HG03039 (cell line): ENCODE data around the gene PDIA2.
"Not testable (repeated sequence)": the region's sequence is repeated elsewhere in the genome, so short reads cannot be mapped to it uniquely, and the experiment has no call there.

Source experiments
- ATAC-seq: cut with Tn5 transposase; IDR thresholded peaks from one replicate; pipeline ENCODE4 v1.9.1; 2021; ENCODE audit warnings: mild to moderate bottlenecking, moderate library complexity; ENCODE audit not compliant: unreplicated experiment

Gene PDIA2

DNA sequence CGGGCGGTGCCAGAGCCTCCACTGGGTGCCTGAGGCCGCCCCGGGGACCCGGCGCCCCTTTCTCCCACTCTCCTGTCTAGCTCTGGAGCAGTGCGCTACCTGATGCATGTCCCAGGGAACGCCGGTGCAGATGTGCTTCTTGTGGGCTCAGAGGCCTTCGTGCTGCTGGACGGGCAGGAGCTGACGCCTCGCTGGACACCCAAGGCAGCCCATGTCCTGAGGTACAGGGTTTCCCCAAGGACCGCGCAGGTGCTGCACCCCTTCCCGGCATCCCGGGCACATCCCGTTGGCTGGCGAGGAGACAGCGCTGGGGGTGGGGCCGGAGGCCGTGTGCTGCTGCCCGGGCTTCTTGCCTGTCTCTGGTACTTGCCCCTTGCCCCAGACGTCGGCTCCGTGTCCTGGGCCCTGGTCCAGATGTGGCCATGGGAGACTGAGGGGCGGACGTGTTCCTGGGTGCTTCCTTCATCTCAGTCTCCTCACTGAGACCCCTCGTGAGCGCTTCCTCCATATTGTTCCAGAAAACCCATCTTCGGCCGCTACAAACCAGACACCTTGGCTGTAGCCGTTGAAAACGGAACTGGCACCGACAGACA is 19.7 kb upstream of the PDIA2 start:
- no peak for ATAC-seq

DNA sequence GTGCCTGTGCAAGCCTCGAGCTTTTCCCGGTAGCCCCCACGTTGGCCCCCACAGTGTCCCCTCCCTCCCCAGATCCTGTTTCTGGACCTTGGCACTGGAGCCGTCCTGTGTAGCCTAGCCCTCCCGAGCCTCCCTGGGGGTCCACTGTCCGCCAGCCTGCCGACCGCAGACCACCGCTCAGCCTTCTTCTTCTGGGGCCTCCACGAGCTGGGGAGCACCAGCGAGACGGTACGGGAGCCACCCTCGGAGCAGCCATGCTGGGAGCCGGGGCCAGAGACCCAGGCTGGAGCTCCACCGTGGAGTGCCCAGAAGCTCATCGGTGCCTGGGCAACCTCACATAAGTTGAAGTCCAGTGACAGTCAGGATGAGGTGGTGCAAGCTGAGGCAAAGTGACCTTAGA is 19.0 kb upstream of the PDIA2 start:
- ATAC-seq: no peak

DNA sequence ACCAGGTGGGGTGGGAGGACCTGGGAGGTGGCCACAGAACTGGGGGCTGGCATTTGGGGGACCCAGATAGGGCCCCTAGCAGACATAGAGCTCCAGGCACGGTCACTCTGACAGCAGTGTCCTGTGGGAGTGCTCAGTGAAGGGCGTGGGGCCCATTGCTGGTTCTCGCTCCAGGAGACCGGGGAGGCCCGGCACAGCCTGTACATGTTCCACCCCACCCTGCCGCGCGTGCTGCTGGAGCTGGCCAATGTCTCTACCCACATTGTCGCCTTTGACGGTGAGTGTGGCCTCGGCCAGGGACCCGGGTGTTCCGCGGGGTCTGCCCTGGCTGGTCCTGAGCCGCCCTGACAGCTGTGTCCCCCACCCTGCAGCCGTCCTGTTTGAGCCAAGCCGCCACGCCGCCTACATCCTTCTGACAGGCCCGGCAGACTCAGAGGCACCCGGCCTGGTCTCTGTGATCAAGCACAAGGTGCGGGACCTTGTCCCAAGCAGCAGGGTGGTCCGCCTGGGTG is 18.5 kb upstream of the PDIA2 start:
- ATAC-seq: no peak

DNA sequence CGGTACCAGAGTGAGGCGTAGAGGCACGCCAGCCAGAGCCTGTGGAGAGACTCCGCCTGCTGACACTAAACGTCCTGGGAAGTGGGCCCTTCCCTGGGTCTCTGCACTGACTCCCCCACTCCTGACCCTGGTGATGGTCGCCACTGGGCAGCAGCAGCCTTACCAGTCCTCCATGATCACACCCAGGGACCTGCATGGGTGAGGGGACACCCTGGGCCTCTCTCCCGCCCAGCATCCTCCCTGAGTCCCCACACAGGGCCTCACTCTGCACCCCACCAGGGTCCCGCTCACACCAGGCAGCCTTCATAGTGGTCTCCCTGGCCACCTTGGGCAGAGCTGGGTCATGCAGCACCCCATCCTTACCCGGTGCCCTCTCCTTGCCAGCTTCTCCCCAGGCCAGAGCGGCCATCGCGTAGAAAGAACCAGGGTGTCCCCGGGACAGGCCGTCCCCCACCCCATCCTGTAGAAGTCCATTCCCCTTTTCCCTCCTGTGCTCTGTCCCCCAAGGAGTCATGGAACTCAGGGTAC is 17.9 kb upstream of the PDIA2 start:
- no peak for ATAC-seq

DNA sequence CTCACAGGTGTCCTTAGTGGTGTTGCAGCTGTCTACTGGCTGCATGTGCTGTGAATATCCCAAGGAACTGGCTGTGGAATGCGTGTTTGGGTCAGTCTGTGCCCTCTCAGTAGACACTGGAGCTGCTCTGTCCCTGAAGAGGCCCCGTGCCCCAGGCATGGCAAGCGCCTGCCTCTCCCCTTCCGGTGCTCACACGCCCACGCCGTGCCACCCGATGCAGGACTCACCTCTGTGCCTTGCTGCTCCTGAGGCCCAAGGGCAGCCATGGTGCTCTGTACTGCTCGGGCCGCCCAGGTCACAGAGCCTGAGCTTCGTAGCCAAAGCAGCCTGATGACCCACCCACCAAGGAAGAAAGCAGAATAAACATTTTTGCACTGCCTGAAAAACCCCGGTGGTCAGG is 17.3 kb upstream of the PDIA2 start:
- ATAC-seq: no peak

DNA sequence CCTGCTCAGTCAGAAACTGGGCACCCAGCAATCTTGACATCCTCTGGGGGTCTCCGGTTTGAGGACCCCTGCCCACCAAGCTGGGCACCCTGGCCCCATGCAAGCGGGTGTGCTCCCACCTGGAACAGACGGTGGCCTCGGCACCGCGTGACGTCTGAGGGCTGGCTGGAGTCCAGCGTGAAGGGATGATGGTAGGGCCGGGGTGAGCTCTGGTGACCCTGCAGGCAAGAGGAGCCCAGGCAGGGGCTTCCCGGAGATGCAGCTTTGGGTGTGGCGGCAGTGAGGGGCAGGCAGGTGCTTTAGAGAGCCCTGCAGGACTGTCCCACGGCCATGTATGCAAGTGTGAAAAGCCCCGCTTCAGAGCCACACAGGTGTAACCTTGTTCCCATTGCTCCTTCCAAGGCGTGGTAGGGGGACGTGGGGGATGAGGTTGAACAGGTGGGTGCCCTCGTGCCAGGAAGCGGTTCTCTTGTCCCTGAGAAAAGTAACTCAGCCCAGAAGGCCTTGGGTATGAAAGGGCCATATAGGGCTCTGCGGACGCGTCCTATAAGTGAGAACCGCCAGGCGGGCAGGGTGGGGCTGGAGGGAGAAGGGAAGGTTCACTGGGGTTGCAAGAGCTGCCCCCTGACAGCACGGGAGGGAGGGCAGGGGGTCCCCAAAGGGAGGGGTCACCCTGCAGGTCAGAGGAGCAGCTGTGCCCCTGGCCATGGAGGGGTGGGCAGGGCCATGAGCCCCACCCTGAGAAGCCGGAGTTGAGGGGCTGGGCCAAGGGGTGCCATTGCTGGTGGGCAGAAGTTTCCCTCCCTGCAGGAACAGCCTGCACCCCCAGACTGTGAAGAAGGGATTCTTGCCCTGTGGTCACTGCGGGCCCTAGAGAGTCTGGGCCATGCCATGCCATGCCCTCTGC is 16.5 kb upstream of the PDIA2 start:
- no peak for ATAC-seq

DNA sequence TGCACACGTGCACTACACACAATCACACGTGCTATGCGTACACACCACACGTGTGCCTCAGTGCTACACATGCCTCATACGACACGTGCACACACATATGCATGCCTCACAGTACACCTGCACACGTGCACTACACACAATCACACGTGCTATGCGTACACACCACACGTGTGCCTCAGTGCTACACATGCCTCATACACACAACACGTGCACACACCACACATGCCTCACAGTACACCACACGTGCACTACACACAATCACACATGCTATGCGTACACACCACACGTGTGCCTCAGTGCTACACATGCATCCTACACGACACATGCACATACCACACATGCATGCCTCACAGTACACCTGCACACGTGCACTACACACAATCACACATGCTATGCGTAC is 15.4 kb upstream of the PDIA2 start:
- not testable (repeated sequence) for ATAC-seq

DNA sequence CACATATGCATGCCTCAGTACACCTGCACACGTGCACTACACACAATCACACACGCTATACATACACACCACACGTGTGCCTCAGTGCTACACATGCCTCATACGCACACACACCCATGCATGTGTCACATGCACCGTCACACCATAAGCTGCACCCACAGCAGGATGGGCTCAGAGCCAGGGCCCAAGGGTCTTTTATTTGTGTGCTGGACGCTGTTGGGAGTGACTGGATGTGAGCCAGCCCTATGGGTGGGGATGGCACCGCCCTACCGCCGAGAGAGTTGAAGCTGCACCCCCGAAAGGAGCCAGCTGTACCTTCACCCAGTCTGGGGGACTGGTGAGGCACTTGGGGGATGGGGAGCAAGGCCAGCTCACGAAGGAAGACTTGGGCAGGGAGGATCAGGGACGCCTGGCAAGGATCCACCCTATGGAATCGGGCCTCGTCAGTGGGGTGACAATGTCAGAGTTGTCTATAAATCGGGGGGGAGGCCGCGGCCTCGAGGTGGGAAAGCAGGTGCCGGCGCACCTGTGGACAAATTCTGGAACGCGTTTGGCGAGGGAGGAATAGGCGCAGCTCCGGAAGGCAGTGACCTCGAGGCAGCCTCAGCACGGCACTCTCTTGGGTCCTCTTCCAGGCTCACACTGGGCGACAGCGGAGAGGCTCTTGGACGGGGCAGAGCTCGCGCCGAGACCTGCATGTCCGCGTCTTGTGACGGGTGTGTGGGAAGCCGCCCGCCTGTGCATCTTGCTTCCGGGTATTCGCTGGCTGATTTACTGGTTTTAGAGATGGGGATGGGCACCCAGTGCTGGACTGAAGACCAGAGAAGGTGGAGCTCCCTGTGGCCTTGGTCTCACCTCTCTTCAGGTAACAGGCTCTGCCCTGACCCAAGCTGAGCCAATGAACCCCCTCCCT is 14.6 kb upstream of the PDIA2 start:
- no peak for ATAC-seq

DNA sequence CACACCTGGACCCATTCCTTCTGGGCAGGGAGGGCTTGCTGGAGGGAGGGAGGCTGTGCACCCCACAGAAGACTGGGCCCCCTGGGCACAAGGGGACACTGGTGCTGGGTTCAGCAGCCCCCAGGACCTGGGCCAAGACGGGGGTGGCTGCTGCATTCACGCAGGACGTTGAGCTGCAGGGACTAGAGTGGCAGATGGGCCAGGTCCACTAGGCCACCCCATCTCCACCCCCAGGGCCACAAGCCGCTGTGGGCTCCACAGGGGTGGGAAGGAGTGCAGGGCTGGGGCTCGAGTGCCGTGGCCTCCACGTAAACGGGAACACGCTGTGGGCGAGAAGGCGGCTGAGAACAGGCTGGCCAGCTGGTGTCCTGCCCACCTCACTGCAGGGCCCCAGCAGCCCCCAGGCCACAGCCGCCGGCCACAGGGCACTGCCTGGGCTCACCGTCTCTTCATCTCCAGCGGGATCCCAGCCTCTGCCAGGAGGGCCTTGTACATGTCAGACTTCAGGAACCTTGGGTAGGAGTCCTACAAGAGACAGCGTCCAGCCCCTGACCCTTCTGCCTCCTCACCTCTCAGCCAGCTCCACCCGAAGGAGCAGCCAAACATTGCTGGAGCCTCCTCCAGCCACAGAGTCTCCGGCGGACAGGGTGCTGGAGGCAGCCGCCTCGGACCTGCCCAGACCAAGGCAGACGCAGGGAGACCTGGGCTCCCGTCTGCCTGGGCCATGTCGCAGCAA is 13.7 kb upstream of the PDIA2 start:
- no peak for ATAC-seq

DNA sequence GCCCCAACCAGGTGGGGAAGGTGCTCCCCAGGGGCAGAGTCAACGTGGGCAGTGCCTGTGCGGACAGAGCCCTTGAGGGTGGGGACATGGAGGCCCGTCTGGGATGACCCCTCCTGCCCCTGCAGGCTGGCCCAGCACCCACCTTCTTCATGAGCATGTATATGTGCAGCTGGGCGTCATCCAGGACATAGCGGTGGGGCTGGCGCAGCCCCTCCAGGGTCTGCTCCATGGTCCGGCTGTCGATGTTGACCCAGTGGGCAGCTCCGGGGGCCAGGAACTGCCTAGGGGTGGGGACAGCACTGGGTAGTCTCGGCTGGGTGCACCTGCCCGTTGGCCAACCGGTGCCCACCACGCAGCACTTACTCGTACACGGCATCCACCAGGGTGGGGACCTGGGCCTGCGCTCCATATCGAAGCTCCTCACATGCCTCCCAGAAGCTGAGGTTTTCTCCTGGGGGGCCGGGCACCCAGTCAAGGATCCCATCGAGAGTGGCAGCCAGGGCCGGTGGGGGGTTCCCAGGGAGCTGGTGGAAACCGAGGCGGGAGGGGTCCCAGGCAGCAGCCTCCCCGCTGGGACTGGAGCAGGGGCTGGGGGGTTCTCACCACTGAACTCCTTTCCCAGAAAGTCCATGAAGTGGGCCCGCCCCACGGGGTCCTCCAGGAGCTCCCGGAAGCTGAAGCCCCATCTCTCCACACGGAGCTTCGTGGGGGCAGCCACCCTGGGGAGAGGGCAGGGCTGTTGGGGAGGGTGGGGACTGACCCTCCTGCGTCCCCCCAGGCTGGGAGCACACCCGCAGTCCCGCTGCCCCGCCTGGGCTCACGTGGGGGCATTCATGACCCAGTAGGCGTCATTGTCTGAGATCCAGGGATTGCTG is 12.3 kb upstream of the PDIA2 start:
- ATAC-seq: no peak

DNA sequence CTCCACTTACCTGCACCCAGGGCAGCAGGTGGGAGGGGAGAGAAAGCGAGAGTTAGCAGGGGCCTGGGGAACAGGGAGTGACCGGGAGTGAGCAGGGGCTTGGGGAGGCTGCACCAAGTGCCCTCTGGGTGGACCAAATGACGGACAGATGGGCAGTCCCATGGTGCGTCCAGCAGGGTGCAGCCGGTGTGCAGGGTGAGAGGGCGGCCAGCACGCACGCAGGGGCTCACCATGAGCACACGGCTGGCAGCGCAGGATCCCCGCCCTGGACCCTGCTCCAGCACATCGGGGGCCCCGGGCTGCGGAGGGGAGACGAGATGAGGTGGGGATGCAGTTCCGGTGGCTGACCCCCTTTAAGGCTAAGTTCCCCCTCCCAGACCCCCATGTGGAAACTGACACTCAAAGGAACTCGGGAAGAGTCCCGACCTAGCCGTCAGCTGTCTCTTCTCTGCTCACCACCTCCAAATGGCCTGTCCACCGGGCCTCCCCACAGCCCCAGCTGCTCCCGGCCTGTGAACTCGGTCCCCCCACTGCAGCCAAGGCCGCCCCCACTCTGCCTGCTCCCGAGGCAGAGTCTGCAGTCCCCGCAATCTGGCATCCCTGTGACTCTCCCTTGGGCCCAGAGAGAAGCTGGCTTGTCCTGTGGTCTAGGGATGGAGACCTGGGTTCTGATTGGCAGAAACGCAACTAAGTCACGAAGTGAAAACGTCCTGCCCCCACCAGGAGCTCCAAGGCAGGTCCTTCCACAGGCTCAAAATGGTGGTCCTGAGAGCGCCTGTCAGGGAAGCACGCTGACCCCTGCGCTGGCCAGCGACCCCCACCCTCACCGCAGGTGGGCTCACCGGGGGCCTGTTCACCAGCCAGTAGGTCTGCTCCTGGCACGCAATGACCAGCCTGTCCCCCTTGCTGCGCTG is 10.1 kb upstream of the PDIA2 start:
- no peak for ATAC-seq

DNA sequence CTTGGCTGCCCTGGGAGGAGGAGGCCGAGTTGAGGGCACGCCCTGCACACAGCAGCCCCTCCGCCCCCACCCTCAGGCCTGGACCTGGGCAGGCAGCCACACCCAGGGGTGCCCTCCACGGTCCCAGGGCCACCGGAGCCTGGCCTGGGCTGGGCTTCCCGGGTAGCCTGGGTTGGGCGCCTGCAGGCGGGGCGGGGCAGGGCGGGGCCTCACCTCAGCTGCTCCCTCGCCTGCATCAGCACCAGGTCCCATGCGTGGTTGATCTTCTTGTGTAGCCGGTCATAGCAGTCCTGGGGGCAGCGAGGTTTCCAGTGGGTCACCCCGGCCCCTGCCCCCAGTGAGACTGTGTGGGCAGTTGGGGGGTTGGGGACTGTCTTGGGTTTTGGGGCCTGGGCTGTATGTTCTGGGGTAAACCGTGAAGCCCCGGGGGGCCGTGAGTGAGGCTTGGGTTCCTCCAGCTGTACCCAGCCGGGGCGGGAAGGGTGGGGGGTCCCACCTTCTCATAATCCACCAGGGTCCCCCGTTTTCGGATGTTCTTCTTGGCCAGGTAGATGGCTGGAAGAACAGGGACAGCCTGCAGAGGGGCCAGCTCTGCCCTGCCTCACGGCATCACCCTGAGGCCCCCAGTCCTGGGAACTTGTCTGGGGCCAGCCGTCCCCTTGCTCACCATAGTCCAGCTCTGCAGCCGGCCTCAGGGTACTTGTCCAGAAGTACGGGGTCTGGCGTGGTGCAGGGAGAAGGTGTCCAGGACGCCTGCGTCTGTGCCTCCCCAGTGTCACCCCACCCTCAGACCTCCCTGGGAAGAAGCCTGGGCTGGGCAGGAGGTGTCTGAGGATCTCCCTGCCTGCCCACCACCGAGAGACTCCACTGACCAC is 9.2 kb upstream of the PDIA2 start:
- ATAC-seq: no peak

DNA sequence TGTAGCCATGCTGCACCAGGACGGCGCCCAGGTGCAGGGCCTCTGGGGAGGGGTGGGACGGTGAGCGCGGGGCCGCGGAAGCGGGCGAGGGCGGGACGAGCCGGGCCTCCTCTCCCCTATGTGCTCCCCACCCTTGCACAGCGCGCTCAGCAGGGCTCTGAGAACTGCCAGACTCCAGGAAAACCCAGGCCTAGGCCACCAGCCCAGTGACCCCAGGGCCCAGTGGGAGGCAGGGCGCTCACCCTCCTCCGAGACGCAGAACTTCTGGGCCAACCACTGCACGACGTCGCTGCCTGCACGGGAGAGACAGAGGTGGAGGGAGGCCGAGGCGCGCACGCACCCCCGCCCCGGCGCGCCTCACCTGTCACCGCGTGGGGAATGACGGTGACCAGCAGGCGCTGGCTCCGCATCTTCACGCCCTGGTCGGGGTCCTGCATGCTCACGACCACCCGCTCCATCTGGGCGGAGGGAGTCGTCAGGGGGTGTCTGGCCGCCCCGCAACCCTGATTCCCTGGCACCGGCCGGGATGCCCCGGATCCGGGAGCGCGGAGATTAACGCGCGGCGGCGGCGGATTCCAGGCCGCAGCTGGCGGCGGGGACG is 7.8 kb upstream of the PDIA2 start:
- ATAC-seq: no peak

DNA sequence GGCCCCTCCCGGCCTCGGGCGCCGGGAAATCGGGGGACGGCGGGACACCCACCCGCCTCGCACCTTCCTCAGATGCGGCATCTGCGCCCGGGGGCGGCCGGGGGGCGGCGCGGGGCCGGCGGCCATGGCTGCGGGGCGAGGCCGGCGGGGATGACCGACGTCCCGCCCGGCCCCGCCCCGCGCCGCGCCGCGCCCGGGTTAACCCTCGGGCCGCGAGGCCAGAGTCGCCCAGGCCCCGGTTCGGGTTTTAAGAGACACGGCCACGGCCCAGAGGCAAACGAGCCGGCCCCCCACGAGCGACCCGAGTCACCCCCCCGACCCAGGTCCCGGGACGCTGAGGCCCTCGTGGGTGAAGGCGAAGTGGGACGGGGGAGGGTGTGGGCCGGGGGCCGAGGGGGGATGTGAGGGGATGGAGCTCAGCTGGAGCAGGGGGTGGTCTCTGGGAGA is 7.2 kb upstream of the PDIA2 start, which contains the start of gene RGS11:
Gene RGS11, minus strand, starts transcription at position 159 of the 447 bp plus-strand sequence. Its CDS starts 33 bp downstream, at position 126.
- ATAC-seq: no peak

DNA sequence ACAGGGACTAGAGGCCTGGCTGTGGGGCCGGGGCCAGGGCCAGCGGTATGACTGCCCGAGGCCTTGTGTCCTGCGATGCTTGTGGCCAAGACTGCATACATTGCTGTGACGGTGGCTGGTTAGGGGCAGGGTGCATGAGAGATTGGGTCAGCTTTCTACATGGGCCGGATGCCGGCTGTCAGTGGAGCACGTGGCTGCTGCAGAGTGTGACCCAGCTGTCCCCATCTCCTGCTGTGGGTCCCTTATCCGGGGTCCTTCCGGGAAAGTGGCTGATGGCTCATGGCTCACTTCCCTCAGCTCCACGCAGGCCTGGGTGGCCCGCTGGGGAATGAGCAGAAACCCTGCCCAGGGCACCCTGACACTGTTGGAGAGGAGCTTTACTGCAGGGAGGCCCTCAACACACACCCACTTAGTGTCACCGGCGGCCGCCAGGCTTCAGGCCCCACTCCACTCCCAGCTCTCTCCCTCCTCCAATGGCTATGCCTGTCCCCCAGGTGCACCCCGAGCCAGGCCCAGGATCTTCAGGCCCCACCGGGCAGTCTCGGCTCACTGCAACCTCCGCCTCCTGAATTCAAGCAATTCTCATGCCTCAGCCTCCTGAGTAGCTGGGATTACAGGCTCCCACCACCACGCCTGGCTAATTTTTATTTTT is 6.4 kb upstream of the PDIA2 start:
- no peak for ATAC-seq

DNA sequence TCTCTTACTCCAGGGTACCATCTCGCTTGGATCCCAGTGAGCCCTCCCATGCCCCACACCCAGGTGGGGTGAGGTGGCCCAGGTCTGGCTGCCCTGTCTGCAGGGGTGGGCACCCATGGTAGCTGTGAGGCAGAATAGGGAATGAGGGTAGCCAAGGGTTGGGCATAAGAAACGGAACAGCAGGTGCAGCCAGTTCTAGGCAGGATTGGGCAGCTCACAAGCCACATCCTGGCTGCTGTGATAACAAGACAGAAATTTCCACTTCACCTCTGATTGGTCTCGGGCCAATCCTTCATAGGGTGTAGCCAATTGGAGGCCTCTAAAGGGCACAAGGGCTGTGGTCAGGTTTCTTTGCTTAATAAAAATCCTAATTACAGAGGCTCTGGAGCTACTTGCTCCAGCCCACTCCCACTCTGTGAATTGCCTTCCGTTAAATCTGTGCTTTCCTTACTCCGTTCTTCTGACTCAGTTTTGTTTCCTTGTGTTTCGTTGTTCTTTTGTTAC is 4.0 kb upstream of the PDIA2 start:
- no peak for ATAC-seq
